Neuronal stem cell (in vitro differentiated cells): Measurements from ENCODE around the gene VWA5A.

Experiments used
- DNase-seq: peaks from one replicate; pipeline ENCODE4 v3.0.0-alpha.2; 2013; ENCODE audit warnings: low spot score
- H2AFZ ChIP-seq: one replicate; pipeline ENCODE4 v1.6.1; 2013; ENCODE audit warnings: mild to moderate bottlenecking, low read length, inconsistent platforms
- H2AK5ac ChIP-seq: 2 replicates; pipeline ENCODE4 v1.6.1; 2013; ENCODE audit warnings: low read depth, mild to moderate bottlenecking, inconsistent platforms, low read length, moderate library complexity, mixed read lengths
- H2BK120ac ChIP-seq: 2 replicates; pipeline ENCODE4 v1.6.1; 2013; ENCODE audit warnings: low read depth, mild to moderate bottlenecking, inconsistent platforms, low read length, moderate library complexity, mixed read lengths
- H2BK12ac ChIP-seq: one replicate; pipeline ENCODE4 v1.6.1; 2013; ENCODE audit warnings: low read length, inconsistent platforms
- H2BK15ac ChIP-seq: 2 replicates; pipeline ENCODE4 v1.6.1; 2013; ENCODE audit warnings: mild to moderate bottlenecking, low read length, inconsistent platforms, mixed read lengths
- H2BK5ac ChIP-seq: one replicate; pipeline ENCODE4 v1.6.1; 2013; ENCODE audit warnings: inconsistent platforms, mild to moderate bottlenecking, low read length, moderate library complexity
- H3K14ac ChIP-seq: one replicate; pipeline ENCODE4 v1.6.1; 2013; ENCODE audit warnings: low read length, inconsistent platforms
- H3K18ac ChIP-seq: 2 replicates; pipeline ENCODE4 v1.6.1; 2013; ENCODE audit warnings: low read length, inconsistent platforms
- H3K23ac ChIP-seq: 2 replicates; pipeline ENCODE4 v1.6.1; 2013; ENCODE audit warnings: low read depth, mild to moderate bottlenecking, mixed read lengths, low read length, inconsistent platforms; ENCODE audit not compliant: poor library complexity
- H3K27ac ChIP-seq: replicated peaks from 3 replicates; pipeline ENCODE4 v1.5.1; 2013; ENCODE audit warnings: low read length, inconsistent platforms
- H3K27me3 ChIP-seq, 3 experiments: 2 replicates each; pipeline ENCODE4 v1.6.1; 2013; ENCODE audit warnings: low read length in 3 of 3, mild to moderate bottlenecking in 2 of 3, inconsistent platforms in 1 of 3, low read depth in 1 of 3, mixed read lengths in 1 of 3, moderate library complexity in 1 of 3; ENCODE audit not compliant: control insufficient read depth in 3 of 3, insufficient read depth in 3 of 3
- H3K36me3 ChIP-seq, 2 donors: replicated peaks in 1 of 2; 2 replicates each; pipeline ENCODE4 v1.6.1; 2013; ENCODE audit warnings: low read length in 2 of 2; ENCODE audit not compliant: control insufficient read depth in 2 of 2, insufficient read depth in 2 of 2
- H3K4ac ChIP-seq: 2 replicates; pipeline ENCODE4 v1.6.1; 2013; ENCODE audit warnings: inconsistent platforms, mild to moderate bottlenecking, low read length, moderate library complexity
- H3K4me1 ChIP-seq, 2 donors: 1 replicate in 1 of 2; 2 replicates in 1 of 2; pipeline ENCODE4 v1.6.1; 2013; ENCODE audit warnings: low read length in 2 of 2, low read depth in 1 of 2; ENCODE audit not compliant: control insufficient read depth in 2 of 2, insufficient read depth in 1 of 2
- H3K4me2 ChIP-seq: one replicate; pipeline ENCODE4 v1.6.1; 2013; ENCODE audit warnings: mild to moderate bottlenecking, low read length, inconsistent platforms; ENCODE audit not compliant: insufficient read depth, poor library complexity, severe bottlenecking
- H3K4me3 ChIP-seq, 2 donors: 2 replicates each; pipeline ENCODE4 v1.5.1; 2013; ENCODE audit warnings: low read length in 2 of 2, mild to moderate bottlenecking in 2 of 2, inconsistent platforms in 1 of 2, moderate library complexity in 1 of 2
- H3K79me1 ChIP-seq: one replicate; pipeline ENCODE4 v1.6.1; 2013; ENCODE audit warnings: low read depth, mild to moderate bottlenecking, inconsistent platforms, low read length, moderate library complexity
- H3K9ac ChIP-seq: one replicate; pipeline ENCODE4 v1.6.1; 2013; ENCODE audit warnings: mild to moderate bottlenecking, low read depth, low read length, inconsistent platforms; ENCODE audit not compliant: poor library complexity
- H3K9me3 ChIP-seq, 2 donors: replicated peaks in 1 of 2; 2 replicates each; pipeline versions ENCODE3 to v1.6.1; 2013; ENCODE audit warnings: low read length in 2 of 2, mild to moderate bottlenecking in 2 of 2, inconsistent platforms in 1 of 2, low read depth in 1 of 2, mixed read lengths in 1 of 2, moderate library complexity in 1 of 2; ENCODE audit not compliant: control insufficient read depth in 2 of 2, insufficient read depth in 1 of 2
- H4K8ac ChIP-seq: one replicate; pipeline ENCODE4 v1.6.1; 2013; ENCODE audit warnings: low read depth, mild to moderate bottlenecking, inconsistent platforms, low read length, moderate library complexity
- H4K91ac ChIP-seq: one replicate; pipeline ENCODE4 v1.6.1; 2013; ENCODE audit warnings: low read length, low read depth, mild to moderate bottlenecking, inconsistent platforms; ENCODE audit not compliant: poor library complexity
- WGBS, 2 donors: extraction: QIAGEN DNeasy Blood & Tissue Kit; methylation state at CpG; one replicate each; pipeline ENCODE4 v1.1.7; 2013; ENCODE audit warnings: missing lambda C conversion rate in 2 of 2, mixed read lengths in 1 of 2; ENCODE audit not compliant: insufficient read length in 2 of 2, insufficient replicate concordance in 1 of 2; ENCODE audit errors: extremely low coverage in 2 of 2; 5-methylcytosine and 5-hydroxymethylcytosine counted together

Gene VWA5A

GRCh38 chr11:124108156-124108555 is 7.1 kb upstream of the VWA5A start:
- DNase-seq = no peak

GRCh38 chr11:124109377-124109776 is 5.9 kb upstream of the VWA5A start:
- no peak overlapping the region for H3K27ac ChIP-seq
- H3K4me1 ChIP-seq = no peaks in the 10 kb centered on the region
- no peak overlapping the region for H4K91ac ChIP-seq
- H3K18ac ChIP-seq = no peak overlapping the region
- H3K4me3 ChIP-seq = no peak overlapping the region
- H3K4ac ChIP-seq = no peak overlapping the region
- DNase-seq = no peak
- H3K9ac ChIP-seq = no peak overlapping the region
- no peak overlapping the region for H2BK5ac ChIP-seq
- no CpG with 5 or more reads among the region's 1 CpG for WGBS, 2 donors
- no peak overlapping the region for H2BK12ac ChIP-seq
- no peak overlapping the region for H2BK15ac ChIP-seq
- no peaks in the 10 kb centered on the region for H3K36me3 ChIP-seq
- no peak overlapping the region for H2AK5ac ChIP-seq
- no peaks in the 10 kb centered on the region for H3K9me3 ChIP-seq
- no peaks in the 10 kb centered on the region for H3K79me1 ChIP-seq
- H2AFZ ChIP-seq = no peak overlapping the region
- H4K8ac ChIP-seq = no peak overlapping the region
- no peak overlapping the region for H2BK120ac ChIP-seq
- peaks cover 0 to 11% (median 0%) of the 10 kb centered on the region in 3 experiments for H3K27me3 ChIP-seq
- no peak overlapping the region for H3K4me2 ChIP-seq
- H3K14ac ChIP-seq = no peak overlapping the region
- no peak overlapping the region for H3K23ac ChIP-seq

More at GRCh38 chr11:124108156-124108555, 7.1 kb upstream of the VWA5A start:
- Histone ChIP-seq H2BK12ac (no peak overlapping the region), H3K23ac (no peak overlapping the region), H3K79me1 (no peaks in the 10 kb centered on the region), H3K4me3 (no peak overlapping the region), H2AK5ac (no peak overlapping the region), H3K18ac (no peak overlapping the region), H3K4me1 (no peaks in the 10 kb centered on the region), H3K9me3 (no peaks in the 10 kb centered on the region), H3K4me2 (no peak overlapping the region), H2BK15ac (no peak overlapping the region), H2AFZ (no peak overlapping the region), H4K8ac (no peak overlapping the region), H3K9ac (no peak overlapping the region), H3K27me3 (peaks cover 0 to 15% (median 0%) of the 10 kb centered on the region in 3 experiments), H2BK5ac (no peak overlapping the region), H3K36me3 (no peaks in the 10 kb centered on the region), H2BK120ac (no peak overlapping the region), H3K27ac (no peak overlapping the region), H3K4ac (no peak overlapping the region), H3K14ac (no peak overlapping the region), H4K91ac (no peak overlapping the region)
- WGBS, 2 donors = no CpG with 5 or more reads among the region's 1 CpG

GRCh38 chr11:124110201-124110600 is 5.0 kb upstream of the VWA5A start:
- H3K4me1 ChIP-seq = no peaks in the 10 kb centered on the region
- DNase-seq = no peak
- no peaks in the 10 kb centered on the region for H3K79me1 ChIP-seq
- H2BK12ac ChIP-seq = no peak overlapping the region
- H3K4me2 ChIP-seq = no peak overlapping the region
- no peak overlapping the region for H3K23ac ChIP-seq
- no peaks in the 10 kb centered on the region for H3K36me3 ChIP-seq
- H2AK5ac ChIP-seq = no peak overlapping the region
- no peak overlapping the region for H2BK120ac ChIP-seq
- H3K14ac ChIP-seq = no peak overlapping the region
- H3K9ac ChIP-seq = no peak overlapping the region
- H2BK15ac ChIP-seq = no peak overlapping the region
- no peak overlapping the region for H3K27ac ChIP-seq
- no peak overlapping the region for H4K8ac ChIP-seq
- H3K27me3 ChIP-seq = peaks cover 0 to 10% (median 0%) of the 10 kb centered on the region in 3 experiments
- H3K18ac ChIP-seq = no peak overlapping the region
- H2BK5ac ChIP-seq = no peak overlapping the region
- H3K9me3 ChIP-seq = no peaks in the 10 kb centered on the region
- H3K4me3 ChIP-seq = no peak overlapping the region
- no peak overlapping the region for H4K91ac ChIP-seq
- no peak overlapping the region for H2AFZ ChIP-seq
- H3K4ac ChIP-seq = no peak overlapping the region

GRCh38 chr11:124113890-124114289 is 1.4 kb upstream of the VWA5A start:
- no peak overlapping the region for H3K27ac ChIP-seq
- no peaks in the 10 kb centered on the region for H3K9me3 ChIP-seq
- no peak overlapping the region for H2AK5ac ChIP-seq
- H3K4ac ChIP-seq = no peak overlapping the region
- H3K23ac ChIP-seq = no peak overlapping the region
- no peak overlapping the region for H4K91ac ChIP-seq
- peaks cover 0 to 13% of the 10 kb centered on the region in 2 donors for H3K36me3 ChIP-seq
- H3K4me1 ChIP-seq = peaks cover 3 to 7% of the 10 kb centered on the region in 2 donors
- no CpG with 5 or more reads among the region's 4 CpGs for WGBS, 2 donors
- no peak overlapping the region for H3K18ac ChIP-seq
- no peak overlapping the region for H2BK120ac ChIP-seq
- no peak overlapping the region for H2BK15ac ChIP-seq
- no peak overlapping the region for H3K9ac ChIP-seq
- peak overlapping the region; percentile 32 for H2AFZ ChIP-seq
- no peak overlapping the region for H2BK12ac ChIP-seq
- no peak overlapping the region for H4K8ac ChIP-seq
- no peak for DNase-seq
- no peak overlapping the region for H3K4me3 ChIP-seq
- no peak overlapping the region for H3K14ac ChIP-seq
- no peaks in the 10 kb centered on the region for H3K27me3 ChIP-seq
- H3K79me1 ChIP-seq = no peaks in the 10 kb centered on the region
- no peak overlapping the region for H2BK5ac ChIP-seq
- H3K4me2 ChIP-seq = no peak overlapping the region
